Measurements from ENCODE around the gene TRIP13. TPM values are rescaled to one million over a fixed set of nuclear protein-coding genes. Genes with fewer than 3 reads are reported as not detected.

The TRIP13 gene
- total and polyA plus RNA-seq, 8 donors: 0.31 to 1.2 (median 0.51) TPM; not detected in 1

- H3K27me3 ChIP-seq: no peaks in the 10 kb centered on the region
- H3K36me3 ChIP-seq: no peaks in the 10 kb centered on the region
- FAIRE-seq (no peak), DNase-seq (peak in 1 of 6 donors; percentile 9), ATAC-seq (no peak)
- peaks cover 11 to 12% (median 12%) of the 10 kb centered on the region in 3 donors for H3K4me1 ChIP-seq
- intact Hi-C loops (cut with DNase I): no loop called here
- 92 to 94% methylated on average over 9 of the region's 9 CpGs for WGBS, 2 donors
- H3K27ac ChIP-seq: no peak overlapping the region
- no peaks in the 10 kb centered on the region for H3K9me3 ChIP-seq
- no peak for TF ChIP-seq CTCF (IDR thresholded peaks at IDR 0.05)
- H3K4me3 ChIP-seq: no peak overlapping the region
These were observed 29.1 kb downstream of the TRIP13 start for GRCh38 chr5:921456-922435.

GRCh38 chr5:922436-923280 is 30.0 kb downstream of the TRIP13 start:
- Histone ChIP-seq H3K27me3 (no peaks in the 10 kb centered on the region), H3K9me3 (no peaks in the 10 kb centered on the region), H3K36me3 (no peaks in the 10 kb centered on the region), H3K4me3 (no peak overlapping the region), H3K4me1 (peaks cover 2 to 4% (median 3%) of the 10 kb centered on the region in 3 donors), H3K27ac (no peak overlapping the region)
- intact Hi-C loops (cut with DNase I): no loop called here
- no peak for FAIRE-seq
- DNase-seq: peak in 1 of 6 donors; percentile 11
- WGBS, 2 donors: 90 to 91% methylated on average over 17 of the region's 17 CpGs
- ATAC-seq: no peak
- no peak for TF ChIP-seq CTCF (IDR thresholded peaks at IDR 0.05)

GRCh38 chr5:923281-923873 is 30.7 kb downstream of the TRIP13 start:
- Histone ChIP-seq H3K27ac (no peak overlapping the region), H3K9me3 (no peaks in the 10 kb centered on the region), H3K4me3 (no peak overlapping the region), H3K4me1 (peaks cover 0 to 4% (median 3%) of the 10 kb centered on the region in 3 donors), H3K27me3 (no peaks in the 10 kb centered on the region), H3K36me3 (no peaks in the 10 kb centered on the region)
- 22 to 23% methylated on average over 17 of the region's 17 CpGs for WGBS, 2 donors
- intact Hi-C loops (cut with DNase I): no loop called here
- peak; percentile 68 to 86 (median 84) for TF ChIP-seq CTCF (IDR thresholded peaks at IDR 0.05)
- ATAC-seq (peak; percentile 79 to 94 (median 90)), DNase-seq (peak; percentile 69 to 93 (median 86)), FAIRE-seq (no peak)

- intact Hi-C loops (cut with DNase I): loop anchor here in 1 of 3 donors (5.0 kb wide), 1 partner anchor 231 kb away; no protein-coding TSS in a partner anchor
- H3K27me3 ChIP-seq: no peaks in the 10 kb centered on the region
- peaks cover 0 to 4% (median 3%) of the 10 kb centered on the region in 3 donors for H3K4me1 ChIP-seq
- 5 to 6% methylated on average over 65 of the region's 65 CpGs for WGBS, 2 donors
- H3K27ac ChIP-seq: no peak overlapping the region
- H3K9me3 ChIP-seq: no peaks in the 10 kb centered on the region
- no peak for FAIRE-seq
- peak overlapping the region in 3 of 4 donors; percentile 16 to 43 (median 26) for H3K4me3 ChIP-seq
- DNase-seq: peak in 5 of 6 donors; percentile 30 to 78 (median 63)
- peak; percentile 71 to 88 (median 84) for ATAC-seq
- H3K36me3 ChIP-seq: no peaks in the 10 kb centered on the region
- TF ChIP-seq CTCF (IDR thresholded peaks at IDR 0.05): peak in 3 of 4 donors; percentile 12 to 41 (median 16)
These were observed 33.9 kb downstream of the TRIP13 start for GRCh38 chr5:926417-927171.
